HUES6 (cell line): ENCODE data around the gene MVB12B.

Experiments
- H3K27ac ChIP-seq: 2 replicates; pipeline ENCODE4 v1.7.0; 2013; ENCODE audit warnings: low read depth, mild to moderate bottlenecking, low read length, inconsistent platforms
- H3K27me3 ChIP-seq: 2 replicates; pipeline ENCODE4 v1.6.1; 2013; ENCODE audit warnings: low read length; ENCODE audit not compliant: control insufficient read depth, insufficient read depth
- H3K36me3 ChIP-seq: 2 replicates; pipeline ENCODE4 v1.6.1; 2013; ENCODE audit warnings: low read length; ENCODE audit not compliant: control insufficient read depth, insufficient read depth
- H3K4me1 ChIP-seq: 2 replicates; pipeline ENCODE4 v1.6.1; 2013; ENCODE audit warnings: low read length; ENCODE audit not compliant: control insufficient read depth, insufficient read depth
- H3K4me3 ChIP-seq: 2 replicates; pipeline ENCODE4 v1.5.1; 2013; ENCODE audit warnings: low read depth, low read length
- H3K9ac ChIP-seq: one replicate; pipeline ENCODE4 v1.6.1; 2013; ENCODE audit warnings: mild to moderate bottlenecking, low read length
- H3K9me3 ChIP-seq: 2 replicates; pipeline ENCODE4 v1.6.1; 2013; ENCODE audit warnings: low read depth, low read length; ENCODE audit not compliant: control insufficient read depth, insufficient read depth

MVB12B gene

DNA sequence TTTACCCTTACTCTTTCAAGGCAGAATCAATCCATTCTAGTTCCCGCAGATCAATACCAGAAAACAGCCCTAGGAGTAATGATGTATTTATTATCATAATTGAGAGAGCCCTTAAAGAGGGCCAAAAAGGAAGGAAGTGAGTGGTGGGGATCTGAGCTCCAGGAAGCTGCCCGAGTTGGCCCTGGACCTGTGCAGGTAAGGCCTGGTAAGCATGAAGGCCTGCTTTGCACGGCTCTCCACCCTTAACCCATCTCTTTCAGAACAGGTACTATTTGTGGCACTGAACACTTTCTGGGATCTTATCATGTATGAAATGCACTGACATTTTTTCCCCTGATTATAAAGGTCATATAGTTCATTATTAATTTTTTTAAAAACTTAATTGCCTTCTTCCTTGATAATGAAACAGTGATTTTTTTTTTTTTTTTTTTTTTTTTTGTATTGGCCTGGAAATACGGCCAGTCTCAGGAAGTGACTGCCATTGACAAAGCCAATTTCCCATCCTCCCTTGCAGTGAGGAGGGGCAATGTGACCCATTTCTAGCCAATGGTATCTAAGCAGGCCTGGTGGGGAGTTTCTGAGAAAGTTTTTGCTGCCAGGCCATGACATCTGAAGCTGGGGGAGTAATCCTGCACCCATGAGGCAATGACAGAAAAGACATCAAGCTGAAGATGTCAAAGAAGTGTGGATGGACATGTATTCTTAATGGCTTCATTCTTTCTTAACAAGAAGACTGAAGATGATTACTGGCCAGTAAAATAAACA is 6.3 kb upstream of the MVB12B start:
- Histone ChIP-seq H3K4me3 (no peak overlapping the region), H3K9me3 (peaks cover 8% of the 10 kb centered on the region; the same call in 1 of the 2 replicates), H3K9ac (no peak overlapping the region), H3K4me1 (no peaks in the 10 kb centered on the region), H3K27ac (no peak overlapping the region), H3K36me3 (no peaks in the 10 kb centered on the region), H3K27me3 (no peaks in the 10 kb centered on the region)

DNA sequence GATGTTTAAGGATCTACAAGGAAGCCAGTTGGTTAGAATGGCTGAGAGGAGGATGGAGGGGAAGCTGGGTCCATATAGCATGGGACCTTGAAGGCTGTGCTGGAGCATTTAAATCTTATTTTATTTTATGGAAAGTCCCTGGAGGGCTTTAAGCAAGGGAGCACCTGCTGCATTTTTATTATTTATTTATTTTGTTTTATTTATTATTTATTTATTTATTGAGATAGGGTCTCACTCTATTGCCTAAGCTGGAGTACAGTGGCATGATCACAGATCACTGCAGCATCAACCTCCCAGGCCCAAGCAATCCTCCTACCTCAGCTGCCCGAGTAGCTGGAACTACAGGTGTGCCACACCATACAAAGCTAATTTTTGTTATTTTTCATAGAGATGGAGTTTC is 4.9 kb upstream of the MVB12B start:
- no peak overlapping the region for H3K9ac ChIP-seq
- H3K27me3 ChIP-seq, result no peaks in the 10 kb centered on the region
- H3K4me3 ChIP-seq, result no peak overlapping the region
- peaks cover 6% of the 10 kb centered on the region; the same call in 1 of the 2 replicates for H3K9me3 ChIP-seq
- peaks cover 8% of the 10 kb centered on the region for H3K4me1 ChIP-seq
- no peaks in the 10 kb centered on the region for H3K36me3 ChIP-seq
- no peak overlapping the region for H3K27ac ChIP-seq

DNA sequence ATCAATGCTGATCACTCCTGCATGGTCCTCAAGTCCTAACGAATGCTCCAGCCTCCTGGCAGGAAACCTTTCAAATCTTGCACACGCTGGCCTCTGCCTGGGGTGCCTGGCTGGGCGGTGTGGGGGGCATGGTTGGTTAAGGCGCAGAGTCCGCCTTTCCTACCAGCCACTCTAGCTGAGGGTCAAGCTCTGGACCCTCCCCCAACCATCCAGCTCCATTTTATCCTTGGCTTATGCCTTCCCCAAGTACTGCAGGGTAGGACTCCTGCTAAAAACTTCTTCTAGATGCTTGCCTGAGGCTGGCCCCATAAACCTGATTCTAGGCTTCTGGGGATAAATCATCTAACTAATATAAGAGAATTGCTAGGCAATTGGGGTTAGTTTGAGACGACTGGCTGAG is 808 bp upstream of the MVB12B start:
- H3K27me3 ChIP-seq, result peaks cover 6% of the 10 kb centered on the region
- no peak overlapping the region for H3K27ac ChIP-seq
- H3K4me1 ChIP-seq, result peaks cover 14% of the 10 kb centered on the region
- H3K9ac ChIP-seq, result peak overlapping the region; percentile 38
- H3K9me3 ChIP-seq, result peaks cover 6% of the 10 kb centered on the region; the same call in 1 of the 2 replicates
- peak overlapping the region; percentile 72 for H3K4me3 ChIP-seq
- no peaks in the 10 kb centered on the region for H3K36me3 ChIP-seq

DNA sequence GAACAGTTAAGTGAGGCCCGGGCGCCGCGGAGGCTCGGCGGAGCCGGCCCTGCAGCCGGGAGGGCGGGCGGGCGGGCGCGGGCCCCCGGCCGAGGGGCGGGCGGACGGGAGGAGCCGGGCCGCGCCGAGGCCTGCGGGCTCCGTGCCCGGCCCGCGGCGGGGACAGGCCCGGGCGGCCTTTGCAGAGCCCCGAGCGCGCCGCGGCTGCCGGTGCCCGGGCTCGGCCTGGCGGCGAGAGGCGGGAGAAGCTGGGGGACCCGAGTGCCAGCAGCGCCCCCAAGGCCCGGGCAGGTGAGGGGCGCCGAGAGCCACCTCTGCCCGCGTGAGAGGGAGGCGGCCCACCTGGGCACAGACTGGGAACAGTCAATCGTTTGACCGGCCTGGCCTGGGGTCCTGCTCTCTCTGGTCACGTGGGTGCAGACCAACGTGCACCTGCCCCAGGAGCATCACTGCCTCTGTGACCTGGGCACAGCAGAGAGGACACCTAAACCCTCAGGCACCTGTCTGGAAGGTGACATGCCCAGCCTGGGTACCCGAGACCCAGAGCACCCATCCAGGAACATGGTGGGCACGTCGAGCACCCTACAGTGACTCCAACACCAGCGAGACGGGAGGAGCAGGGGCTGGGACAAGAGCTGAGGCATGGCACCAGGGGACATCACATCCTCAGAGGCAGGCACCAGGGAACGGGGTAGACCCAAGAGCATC is 531 bp downstream of the MVB12B start:
- peak overlapping the region; percentile 53 for H3K4me3 ChIP-seq
- H3K36me3 ChIP-seq, result no peaks in the 10 kb centered on the region
- peak overlapping the region; percentile 44 for H3K9ac ChIP-seq
- H3K27me3 ChIP-seq, result peaks cover 6% of the 10 kb centered on the region
- H3K9me3 ChIP-seq, result peaks cover 6% of the 10 kb centered on the region; the same call in 1 of the 2 replicates
- no peak overlapping the region for H3K27ac ChIP-seq
- peaks cover 17% of the 10 kb centered on the region for H3K4me1 ChIP-seq

DNA sequence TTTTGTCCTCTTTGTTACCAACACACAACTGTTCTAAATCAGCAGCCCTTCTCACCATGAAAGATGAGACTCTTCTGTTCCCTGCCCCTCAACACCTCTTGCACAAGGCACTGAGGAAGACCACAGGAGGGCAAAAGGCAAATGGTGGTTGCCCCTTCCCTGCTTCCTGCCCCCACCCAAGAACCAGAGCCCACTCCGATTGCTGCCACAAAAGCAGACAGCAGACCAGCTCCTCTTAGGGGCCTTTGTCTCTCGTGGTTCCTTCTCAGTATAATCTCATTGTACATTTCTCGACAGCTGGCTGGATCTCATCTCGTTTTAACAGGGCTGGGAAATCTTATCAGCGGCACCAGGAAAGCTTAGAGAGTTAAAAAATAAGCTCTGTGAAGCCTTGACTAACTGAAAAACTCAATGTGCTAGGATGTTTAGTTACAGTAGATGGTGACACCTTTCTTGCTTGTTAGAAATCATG is 1.1 kb downstream of the MVB12B start:
- Histone ChIP-seq H3K9me3 (peaks cover 6% of the 10 kb centered on the region; the same call in 1 of the 2 replicates), H3K4me3 (peak overlapping the region; percentile 53), H3K27me3 (peaks cover 6% of the 10 kb centered on the region), H3K27ac (no peak overlapping the region), H3K4me1 (peaks cover 18% of the 10 kb centered on the region), H3K36me3 (no peaks in the 10 kb centered on the region), H3K9ac (peak overlapping the region; percentile 44)

DNA sequence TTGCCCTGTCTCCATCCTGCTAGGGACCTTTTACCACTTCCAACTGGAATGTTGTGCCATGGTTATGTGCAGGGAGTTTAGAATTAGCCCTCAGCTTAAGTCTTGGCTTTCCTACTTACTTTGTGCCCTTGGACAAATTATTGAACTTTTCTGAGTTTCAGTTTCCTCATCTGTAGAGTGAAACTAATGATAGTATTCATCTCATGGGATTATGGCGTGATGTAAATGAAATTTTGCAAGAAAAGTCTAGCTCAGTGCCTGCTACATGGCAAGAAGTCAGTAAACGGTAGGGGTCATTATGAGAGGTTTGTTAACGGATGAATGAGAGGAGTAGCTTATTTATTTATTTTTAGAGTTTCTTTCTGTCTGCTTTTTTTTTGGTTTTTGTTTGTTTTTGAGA is 1.8 kb downstream of the MVB12B start:
- Histone ChIP-seq H3K4me1 (peaks cover 18% of the 10 kb centered on the region), H3K27me3 (peaks cover 6% of the 10 kb centered on the region), H3K4me3 (no peak overlapping the region), H3K27ac (no peak overlapping the region), H3K9ac (no peak overlapping the region), H3K9me3 (peaks cover 6% of the 10 kb centered on the region; the same call in 1 of the 2 replicates), H3K36me3 (no peaks in the 10 kb centered on the region)

DNA sequence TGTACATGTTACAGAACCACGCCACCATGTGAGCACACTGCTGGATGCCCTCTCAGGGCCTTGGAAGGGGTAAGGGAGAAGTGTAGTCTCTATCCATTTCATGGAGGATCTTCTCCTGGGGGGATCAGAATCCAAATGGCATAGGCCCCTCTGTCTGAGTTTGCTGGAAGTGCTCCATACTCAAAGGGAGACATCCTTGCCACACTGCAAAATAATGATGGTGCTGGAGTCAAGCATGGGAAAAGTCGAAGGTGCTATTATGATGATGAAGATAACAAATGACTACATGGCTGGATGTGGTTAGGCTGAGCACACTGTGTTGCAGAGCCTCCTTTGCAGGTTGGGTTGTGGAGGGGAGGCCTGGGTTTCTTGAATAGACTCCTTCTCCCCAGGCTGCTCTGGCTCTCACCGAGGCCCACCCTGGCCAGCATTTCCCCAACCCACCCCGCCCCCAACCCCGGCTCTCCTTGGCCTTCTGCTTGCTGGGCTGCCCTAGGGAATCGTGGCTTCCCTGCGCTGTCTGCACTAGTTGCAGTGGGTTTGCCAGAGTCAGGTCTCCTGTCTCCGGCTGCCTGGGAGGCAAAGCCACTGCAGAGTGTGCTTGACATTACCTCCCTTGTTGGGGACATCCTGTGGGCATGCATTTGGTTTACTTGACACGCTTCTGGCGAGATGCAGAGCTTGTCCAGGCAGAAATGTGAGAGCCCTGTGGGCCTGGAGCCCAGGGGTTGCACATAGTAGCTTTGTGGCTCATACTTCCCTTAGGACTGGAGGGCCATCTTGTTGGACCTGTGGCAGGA is 3.0 kb downstream of the MVB12B start:
- Histone ChIP-seq H3K4me3 (no peak overlapping the region), H3K36me3 (no peaks in the 10 kb centered on the region), H3K4me1 (peaks cover 18% of the 10 kb centered on the region), H3K27me3 (peaks cover 6% of the 10 kb centered on the region), H3K27ac (no peak overlapping the region), H3K9ac (no peak overlapping the region), H3K9me3 (no peaks in the 10 kb centered on the region)

DNA sequence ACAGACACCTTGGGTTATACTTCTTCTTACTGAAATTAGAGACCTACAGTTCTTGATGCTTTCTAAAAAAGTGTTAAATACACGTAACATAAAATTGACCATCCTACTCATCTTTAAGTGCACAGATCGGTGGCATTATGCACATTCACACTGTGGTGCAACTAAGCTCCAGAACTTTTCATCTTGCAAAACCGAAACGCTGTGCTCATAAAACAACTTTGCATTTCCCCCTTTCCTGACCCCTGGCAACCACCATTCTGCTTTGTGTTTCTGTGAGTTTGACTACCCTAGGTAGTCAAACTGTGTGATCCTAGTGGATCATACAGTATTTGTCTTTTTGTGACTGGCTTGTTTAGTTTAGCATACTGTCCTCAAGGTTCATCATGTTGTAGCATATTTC is 3.9 kb downstream of the MVB12B start:
- peaks cover 6% of the 10 kb centered on the region for H3K27me3 ChIP-seq
- H3K36me3 ChIP-seq, result no peaks in the 10 kb centered on the region
- peaks cover 17% of the 10 kb centered on the region for H3K4me1 ChIP-seq
- H3K9ac ChIP-seq, result no peak overlapping the region
- no peak overlapping the region for H3K4me3 ChIP-seq
- no peak overlapping the region for H3K27ac ChIP-seq
- no peaks in the 10 kb centered on the region for H3K9me3 ChIP-seq

DNA sequence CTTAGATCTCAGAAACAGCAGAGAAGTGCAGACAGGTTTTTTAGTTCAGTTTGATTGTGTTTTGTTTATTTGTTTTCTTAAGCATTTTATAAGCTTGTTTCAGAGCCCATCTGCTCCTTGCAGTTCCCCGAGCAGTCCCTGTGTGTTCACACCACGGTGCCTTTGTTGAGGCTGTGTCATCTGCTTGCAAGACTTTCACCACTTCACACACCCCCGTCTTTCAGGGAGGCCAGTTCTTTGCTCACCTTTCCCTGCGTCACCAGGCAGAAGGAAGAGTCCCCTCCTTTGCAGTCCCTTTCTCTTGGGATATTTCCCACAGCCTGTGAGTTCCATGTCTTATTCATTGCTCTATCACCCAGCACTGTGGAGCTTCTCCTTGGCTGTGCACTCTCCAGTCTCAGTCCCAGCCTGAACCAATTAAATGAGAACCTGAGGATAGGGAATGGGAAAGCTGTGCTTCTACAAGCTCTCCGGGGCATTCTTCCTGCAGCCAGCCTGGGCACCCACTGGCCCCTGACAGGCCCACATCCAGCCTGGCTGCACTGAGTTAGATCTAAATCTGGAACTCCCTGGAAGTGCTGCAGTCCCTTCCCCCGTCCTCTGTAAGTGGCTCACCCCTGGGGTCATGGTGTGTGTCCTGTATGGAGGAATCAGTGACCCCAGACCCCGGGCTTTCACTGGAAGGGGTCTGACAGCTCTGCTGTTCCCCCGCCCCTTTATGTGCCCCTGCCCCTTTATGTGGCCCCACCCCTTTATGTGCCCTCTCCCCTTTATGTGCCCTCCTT is 5.5 kb downstream of the MVB12B start:
- Histone ChIP-seq H3K9ac (no peak overlapping the region), H3K27me3 (peaks cover 6% of the 10 kb centered on the region), H3K9me3 (no peaks in the 10 kb centered on the region), H3K4me3 (no peak overlapping the region), H3K4me1 (peaks cover 9% of the 10 kb centered on the region; the same call in 1 of the 2 replicates), H3K36me3 (no peaks in the 10 kb centered on the region), H3K27ac (no peak overlapping the region)
